Calu3 (cell line): ENCODE data around the gene MIAT. TPM values are rescaled to one million over a fixed set of nuclear protein-coding genes. Genes with fewer than 3 reads are reported as not detected.

Experiments used
- BruUV-seq: library from RNA; stranded (reverse); fragments of 400-500 nt; replicated peaks from 2 replicates; lab custom pipeline; 2021; lab: Mats Ljungman, UMichigan
- CTCF ChIA-PET: fragments of 300-600 bp; sonication (Branson Sonifier 250); formaldehyde crosslinking; loops from one replicate; lab custom pipeline; 2022; ENCODE audit warnings: antibody characterized with exemption; lab: Charles Lee
- DNase-seq: peaks from one replicate; pipeline ENCODE4 v3.0.0; 2022
- H3K27ac Mint-ChIP-seq: one replicate; pipeline ENCODE4 v1.8.0; 2022; ENCODE audit warnings: mixed read lengths; ENCODE audit not compliant: unreplicated experiment
- H3K27me3 Mint-ChIP-seq: one replicate; pipeline ENCODE4 v1.8.0; 2022; ENCODE audit warnings: mixed read lengths; ENCODE audit not compliant: unreplicated experiment
- H3K36me3 Mint-ChIP-seq: one replicate; pipeline ENCODE4 v1.8.0; 2022; ENCODE audit warnings: mild to moderate bottlenecking, moderate library complexity, mixed read lengths; ENCODE audit not compliant: insufficient read depth, unreplicated experiment
- H3K4me1 Mint-ChIP-seq: one replicate; pipeline ENCODE4 v1.8.0; 2022; ENCODE audit warnings: mild to moderate bottlenecking, low read depth, mixed read lengths; ENCODE audit not compliant: unreplicated experiment
- H3K4me3 Mint-ChIP-seq: one replicate; pipeline ENCODE4 v1.8.0; 2022; ENCODE audit warnings: mild to moderate bottlenecking, low read depth, moderate library complexity, mixed read lengths; ENCODE audit not compliant: unreplicated experiment
- H3K9me3 Mint-ChIP-seq: one replicate; pipeline ENCODE4 v1.8.0; 2022; ENCODE audit warnings: low read depth, mixed read lengths; ENCODE audit not compliant: unreplicated experiment
- intact Hi-C: fragments of 100-400 bp; cut with micrococcal nuclease; formaldehyde crosslinking; loops from one replicate; pipeline ENCODE4 v1.10.0; 2022; ENCODE audit not compliant: unreplicated experiment
- total RNA-seq: library from RNA; stranded (reverse); gene quantifications from 2 replicates; pipeline ENCODE4 v1.2.3, GENCODE V29; 2022
- TF ChIP-seq, protein P1 (sequence below): fragments of 200-600 bp; IDR thresholded peaks from one replicate; pipeline ENCODE4 v1.8.0; 2022; ENCODE audit warnings: antibody characterized with exemption; ENCODE audit not compliant: unreplicated experiment

MIAT gene
- total RNA-seq, 1 experiment from 2014 or later: 0.52 TPM

GRCh38 chr22:26650722-26651421, 6.5 kb upstream of the MIAT start:
- CTCF ChIA-PET: no interaction called here

GRCh38 chr22:26651815-26652214, 5.6 kb upstream of the MIAT start:
- no peaks in the 10 kb centered on the region for H3K4me1 Mint-ChIP-seq
- intact Hi-C loops: no loop called here
- no TSS peak for BruUV-seq
- no peak overlapping the region for H3K4me3 Mint-ChIP-seq
- peaks cover 98% of the 10 kb centered on the region for H3K27me3 Mint-ChIP-seq
- CTCF ChIA-PET: no interaction called here
- DNase-seq: no peak
- H3K36me3 Mint-ChIP-seq: no peaks in the 10 kb centered on the region
- TF ChIP-seq, protein P1, sequence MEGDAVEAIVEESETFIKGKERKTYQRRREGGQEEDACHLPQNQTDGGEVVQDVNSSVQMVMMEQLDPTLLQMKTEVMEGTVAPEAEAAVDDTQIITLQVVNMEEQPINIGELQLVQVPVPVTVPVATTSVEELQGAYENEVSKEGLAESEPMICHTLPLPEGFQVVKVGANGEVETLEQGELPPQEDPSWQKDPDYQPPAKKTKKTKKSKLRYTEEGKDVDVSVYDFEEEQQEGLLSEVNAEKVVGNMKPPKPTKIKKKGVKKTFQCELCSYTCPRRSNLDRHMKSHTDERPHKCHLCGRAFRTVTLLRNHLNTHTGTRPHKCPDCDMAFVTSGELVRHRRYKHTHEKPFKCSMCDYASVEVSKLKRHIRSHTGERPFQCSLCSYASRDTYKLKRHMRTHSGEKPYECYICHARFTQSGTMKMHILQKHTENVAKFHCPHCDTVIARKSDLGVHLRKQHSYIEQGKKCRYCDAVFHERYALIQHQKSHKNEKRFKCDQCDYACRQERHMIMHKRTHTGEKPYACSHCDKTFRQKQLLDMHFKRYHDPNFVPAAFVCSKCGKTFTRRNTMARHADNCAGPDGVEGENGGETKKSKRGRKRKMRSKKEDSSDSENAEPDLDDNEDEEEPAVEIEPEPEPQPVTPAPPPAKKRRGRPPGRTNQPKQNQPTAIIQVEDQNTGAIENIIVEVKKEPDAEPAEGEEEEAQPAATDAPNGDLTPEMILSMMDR: no peak
- H3K9me3 Mint-ChIP-seq: no peaks in the 10 kb centered on the region
- H3K27ac Mint-ChIP-seq: no peak overlapping the region

More at GRCh38 chr22:26650722-26651421, 6.5 kb upstream of the MIAT start:
- H3K4me3 Mint-ChIP-seq: no peak overlapping the region
- no peak overlapping the region for H3K27ac Mint-ChIP-seq
- H3K4me1 Mint-ChIP-seq: no peaks in the 10 kb centered on the region
- H3K36me3 Mint-ChIP-seq: no peaks in the 10 kb centered on the region
- TF ChIP-seq, protein P1: no peak
- no TSS peak for BruUV-seq
- H3K9me3 Mint-ChIP-seq: no peaks in the 10 kb centered on the region
- no peak for DNase-seq
- intact Hi-C loops: no loop called here
- peaks cover 100% of the 10 kb centered on the region for H3K27me3 Mint-ChIP-seq

- Mint-ChIP-seq H3K9me3 (no peaks in the 10 kb centered on the region), H3K4me3 (peak overlapping the region; percentile 17), H3K27me3 (peaks cover 91% of the 10 kb centered on the region), H3K4me1 (peaks cover 21% of the 10 kb centered on the region), H3K27ac (no peak overlapping the region), H3K36me3 (no peaks in the 10 kb centered on the region)
- no peak for DNase-seq
- TF ChIP-seq, protein P1: no peak
- no TSS peak for BruUV-seq
- CTCF ChIA-PET: no interaction called here
- intact Hi-C loops: no loop called here
These were observed 773 bp downstream of the MIAT start for GRCh38 chr22:26658161-26658560.

GRCh38 chr22:26658671-26659478, 1.5 kb downstream of the MIAT start:
- Mint-ChIP-seq H3K4me1 (peaks cover 21% of the 10 kb centered on the region), H3K27me3 (peaks cover 86% of the 10 kb centered on the region), H3K27ac (peak overlapping the region; percentile 27), H3K9me3 (no peaks in the 10 kb centered on the region), H3K4me3 (peak overlapping the region; percentile 17), H3K36me3 (no peaks in the 10 kb centered on the region)
- intact Hi-C loops: no loop called here
- CTCF ChIA-PET: no interaction called here
- TF ChIP-seq, protein P1: no peak
- BruUV-seq: no TSS peak
- DNase-seq: peak; percentile 61
